Prostate gland (tissue), 2 donors: ENCODE data around the gene FRMPD4. TPM values are rescaled to one million over a fixed set of nuclear protein-coding genes. Genes with fewer than 3 reads are reported as not detected.

Source experiments
- DNase-seq: peaks from one replicate; pipeline ENCODE4 v3.0.0-alpha.2; 2019; ENCODE audit warnings: low spot score
- H3K27ac ChIP-seq, 2 donors: fragments of 200-600 bp; sonication (generic); 2 replicates each; pipeline ENCODE4 v1.5.1; 2017 to 2019
- H3K27me3 ChIP-seq: fragments of 200-600 bp; sonication (generic); replicated peaks from 2 replicates; pipeline ENCODE4 v1.5.1; 2019; ENCODE audit not compliant: insufficient read depth
- H3K36me3 ChIP-seq, 2 donors: fragments of 200-600 bp; sonication (generic); 1 replicate in 1 of 2; 2 replicates in 1 of 2; pipeline versions ENCODE4 v1.5.1 to v1.8.1; 2017 to 2019
- H3K4me1 ChIP-seq: fragments of 200-600 bp; sonication (generic); replicated peaks from 2 replicates; pipeline ENCODE4 v1.5.1; 2019
- H3K4me3 ChIP-seq, 2 donors: fragments of 200-600 bp; sonication (generic); 2 replicates each; pipeline ENCODE4 v1.5.1; 2017 to 2019
- H3K9me3 ChIP-seq: fragments of 200-600 bp; sonication (generic); 2 replicates; pipeline ENCODE4 v1.5.1; 2017
- CTCF ChIP-seq, 4 experiments: fragments of 200-600 bp in 2 of 4; fragments of 450-650 bp in 2 of 4; sonication (generic) in 2 of 4; IDR thresholded peaks; 1 replicate in 3 of 4; 2 replicates in 1 of 4; pipeline ENCODE4 v1.5.1; 2016 to 2019; ENCODE audit warnings: antibody characterized with exemption in 4 of 4, mild to moderate bottlenecking in 2 of 4, moderate library complexity in 2 of 4
- POLR2A ChIP-seq: fragments of 450-650 bp; IDR thresholded peaks from one replicate; pipeline ENCODE4 v1.6.1; 2016; ENCODE audit warnings: antibody characterized with exemption, mild to moderate bottlenecking
- POLR2AphosphoS5 ChIP-seq: sonication (generic); formaldehyde crosslinking; IDR thresholded peaks from one replicate; pipeline ENCODE4 v1.6.1; 2017; ENCODE audit warnings: antibody characterized with exemption
- WGBS: methylation state at CpG from one replicate; pipeline ENCODE4 v1.1.5; 2018; 5-methylcytosine and 5-hydroxymethylcytosine counted together
- intact Hi-C: fragments of 100-400 bp; cut with DNase I; formaldehyde crosslinking; loops from one replicate; pipeline ENCODE4 v1.14.2; 2022
- total RNA-seq, 2 donors: library from RNA; depleted of rRNA; stranded (reverse); fragments of >200 nt; gene quantifications; one replicate each; pipeline ENCODE4 v1.1.0, GENCODE V29; 2016

The FRMPD4 gene
- total RNA-seq, 2 donors from 2014 or later = 0.09 to 1.2 TPM

- intact Hi-C loops = no loop called here
- 71% methylated on average over 1 of the region's 1 CpG for whole genome bisulfite sequencing
Observed at GRCh38 chrX:12434493-12434892, 296.2 kb downstream of the FRMPD4 start.

GRCh38 chrX:12439416-12439815, 301.1 kb downstream of the FRMPD4 start:
- Histone ChIP-seq H3K36me3 (no peaks in the 10 kb centered on the region), H3K27ac (no peak overlapping the region), H3K27me3 (no peaks in the 10 kb centered on the region), H3K4me1 (no peaks in the 10 kb centered on the region), H3K4me3 (no peak overlapping the region), H3K9me3 (no peaks in the 10 kb centered on the region)
- DNase-seq = no peak
- TF ChIP-seq POLR2A (no peak), CTCF (IDR thresholded peaks at IDR 0.05) (no peak), POLR2AphosphoS5 (no peak)
- intact Hi-C loops = no loop called here
- WGBS = 65% methylated on average over 7 of the region's 7 CpGs

More at GRCh38 chrX:12434493-12434892, 296.2 kb downstream of the FRMPD4 start:
- no peaks in the 10 kb centered on the region for H3K36me3 ChIP-seq
- no peaks in the 10 kb centered on the region for H3K9me3 ChIP-seq
- TF ChIP-seq POLR2AphosphoS5 (no peak), CTCF (IDR thresholded peaks at IDR 0.05) (no peak), POLR2A (no peak)
- no peak overlapping the region for H3K27ac ChIP-seq
- no peak for DNase-seq
- no peaks in the 10 kb centered on the region for H3K4me1 ChIP-seq
- H3K27me3 ChIP-seq = no peaks in the 10 kb centered on the region
- no peak overlapping the region for H3K4me3 ChIP-seq

GRCh38 chrX:12440246-12440645, 302.0 kb downstream of the FRMPD4 start:
- Histone ChIP-seq H3K4me1 (no peaks in the 10 kb centered on the region), H3K9me3 (no peaks in the 10 kb centered on the region), H3K4me3 (no peak overlapping the region), H3K36me3 (no peaks in the 10 kb centered on the region), H3K27me3 (no peaks in the 10 kb centered on the region), H3K27ac (no peak overlapping the region)
- DNase-seq = no peak
- TF ChIP-seq POLR2AphosphoS5 (no peak), POLR2A (no peak), CTCF (IDR thresholded peaks at IDR 0.05) (no peak)
- intact Hi-C loops = no loop called here

GRCh38 chrX:12441381-12442128, 303.3 kb downstream of the FRMPD4 start:
- DNase-seq = no peak
- Histone ChIP-seq H3K27ac (no peak overlapping the region), H3K4me1 (no peaks in the 10 kb centered on the region), H3K4me3 (no peak overlapping the region), H3K27me3 (no peaks in the 10 kb centered on the region), H3K9me3 (no peaks in the 10 kb centered on the region), H3K36me3 (no peaks in the 10 kb centered on the region)
- WGBS = 38% methylated on average over 3 of the region's 3 CpGs
- intact Hi-C loops = no loop called here
- no peak for TF ChIP-seq POLR2AphosphoS5
- TF ChIP-seq CTCF (IDR thresholded peaks at IDR 0.05) = no peak
- no peak for TF ChIP-seq POLR2A

- intact Hi-C loops = no loop called here
- no peaks in the 10 kb centered on the region for H3K4me1 ChIP-seq
- H3K4me3 ChIP-seq = no peak overlapping the region
- H3K27ac ChIP-seq = no peak overlapping the region
- TF ChIP-seq CTCF (IDR thresholded peaks at IDR 0.05) = no peak
- TF ChIP-seq POLR2AphosphoS5 = no peak
- TF ChIP-seq POLR2A = no peak
- H3K36me3 ChIP-seq = no peaks in the 10 kb centered on the region
- WGBS = 92% methylated on average over 7 of the region's 7 CpGs
- H3K27me3 ChIP-seq = no peaks in the 10 kb centered on the region
- H3K9me3 ChIP-seq = no peaks in the 10 kb centered on the region
- no peak for DNase-seq
Observed at GRCh38 chrX:12443534-12444098, 305.3 kb downstream of the FRMPD4 start.
